ENCODE measurements around the gene MAN1C1. TPM values are rescaled to one million over a fixed set of nuclear protein-coding genes. Genes with fewer than 3 reads are reported as not detected.

Gene MAN1C1
- total and polyA plus RNA-seq, 5 donors from 2014 or later: 3.1 to 15.1 (median 3.5) TPM

DNA sequence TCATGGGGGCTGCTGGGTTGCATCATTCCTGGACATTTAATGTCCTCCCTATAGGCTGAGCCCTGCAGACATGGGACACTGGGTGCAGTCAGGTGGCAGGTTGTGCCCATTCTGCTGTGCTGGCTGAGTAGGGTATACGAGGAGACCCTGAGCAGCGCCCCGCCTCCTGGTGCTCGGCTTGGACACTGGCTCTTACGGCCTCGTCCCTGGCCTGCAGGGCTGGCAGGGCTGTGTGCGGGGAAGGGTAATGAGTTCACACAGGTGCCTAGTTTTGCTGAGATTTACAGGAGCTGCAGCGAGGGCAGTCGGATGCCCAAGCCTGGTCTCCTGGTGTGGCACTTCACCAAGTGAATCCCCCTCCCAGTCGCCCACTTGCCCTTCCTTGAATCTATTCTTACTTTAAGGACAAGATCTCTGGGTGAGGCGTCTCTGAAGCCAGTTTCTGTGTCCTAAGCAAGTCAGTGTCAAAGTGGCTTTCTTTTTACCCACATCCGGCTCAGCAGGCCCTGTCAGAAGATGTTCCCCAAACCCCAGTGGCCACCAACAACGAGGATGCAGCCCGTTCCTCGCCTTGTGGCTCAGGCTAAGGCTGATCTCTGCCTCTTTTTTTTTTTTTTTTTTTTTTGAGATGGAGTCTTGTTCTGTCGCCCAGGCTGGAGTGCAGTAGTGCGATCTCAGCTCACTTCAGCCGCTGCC, 73.2 kb downstream of the MAN1C1 start:
- Histone ChIP-seq H3K9me3 (ENCODE audit: control insufficient read depth in 2 of 2, low read length in 2 of 2) (no peaks in the 10 kb centered on the region), H3K4me3 (ENCODE audit: low read depth, low read length) (no peak overlapping the region), H3K27ac (ENCODE audit: insufficient read depth, low read length, poor library complexity, severe bottlenecking) (no peak overlapping the region), H3K36me3 (ENCODE audit: control insufficient read depth, insufficient read depth, low read length) (no peaks in the 10 kb centered on the region), H3K4me1 (ENCODE audit: control insufficient read depth, insufficient read depth, low read length, poor library complexity, severe bottlenecking) (no peaks in the 10 kb centered on the region), H3K27me3 (ENCODE audit: control insufficient read depth, insufficient read depth, low read length) (no peaks in the 10 kb centered on the region)
- ATAC-seq (ENCODE audit: low read depth in 2 of 2): peak in 1 of 2 donors; percentile 19
- H3K36me3 Mint-ChIP-seq: peaks cover 12% of the 10 kb centered on the region
- H3K4me1 Mint-ChIP-seq: peaks cover 0 to 49% (median 8%) of the 10 kb centered on the region in 4 donors
- no peaks in the 10 kb centered on the region for H3K9me3 Mint-ChIP-seq
- DNase-seq: peak in 1 of 3 donors; percentile 27
- no peak overlapping the region for H3K4me3 Mint-ChIP-seq
- H3K27me3 Mint-ChIP-seq: peaks cover 5% of the 10 kb centered on the region
- peak overlapping the region in 1 of 3 donors; percentile 9 for H3K27ac Mint-ChIP-seq

DNA sequence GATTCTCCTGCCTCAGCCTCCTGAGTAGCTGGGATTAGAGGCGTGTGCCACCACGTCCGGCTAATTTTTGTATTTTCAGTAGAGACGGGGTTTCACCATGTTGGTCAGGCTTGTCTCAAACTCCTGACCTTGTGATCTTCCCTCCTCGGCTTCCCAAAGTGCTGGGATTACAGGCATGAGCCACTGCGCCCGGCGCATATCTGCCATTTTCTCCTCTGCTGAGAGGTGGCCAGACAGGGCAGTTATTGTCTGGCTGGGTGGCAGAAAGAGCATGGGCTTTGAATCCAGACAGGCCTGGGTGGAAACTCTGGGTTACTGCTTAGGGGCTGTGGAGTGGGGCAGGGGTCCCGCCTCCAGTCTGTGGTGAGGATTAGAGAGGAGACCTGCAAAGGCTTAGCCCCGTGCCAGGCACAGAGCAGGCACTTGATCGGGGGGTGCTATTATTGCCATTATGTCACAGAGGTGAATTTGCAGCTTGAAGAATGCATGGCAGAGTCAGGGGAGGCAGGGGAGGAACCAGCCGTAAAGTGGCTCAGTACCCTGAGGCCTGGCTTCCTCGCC, 73.9 kb downstream of the MAN1C1 start:
- ATAC-seq (ENCODE audit: low read depth in 2 of 2): no peak
- H3K4me1 Mint-ChIP-seq: peaks cover 0 to 48% (median 6%) of the 10 kb centered on the region in 4 donors
- Histone ChIP-seq H3K27me3 (ENCODE audit: control insufficient read depth, insufficient read depth, low read length) (no peaks in the 10 kb centered on the region), H3K36me3 (ENCODE audit: control insufficient read depth, insufficient read depth, low read length) (no peaks in the 10 kb centered on the region), H3K27ac (ENCODE audit: insufficient read depth, low read length, poor library complexity, severe bottlenecking) (no peak overlapping the region), H3K9me3 (ENCODE audit: control insufficient read depth in 2 of 2, low read length in 2 of 2) (no peaks in the 10 kb centered on the region), H3K4me3 (ENCODE audit: low read depth, low read length) (no peak overlapping the region), H3K4me1 (ENCODE audit: control insufficient read depth, insufficient read depth, low read length, poor library complexity, severe bottlenecking) (no peaks in the 10 kb centered on the region)
- H3K27ac Mint-ChIP-seq: peak overlapping the region in 1 of 3 donors; percentile 29
- H3K36me3 Mint-ChIP-seq: peaks cover 12% of the 10 kb centered on the region
- no peak overlapping the region for H3K4me3 Mint-ChIP-seq
- peaks cover 10% of the 10 kb centered on the region for H3K27me3 Mint-ChIP-seq
- no peaks in the 10 kb centered on the region for H3K9me3 Mint-ChIP-seq
- DNase-seq: no peak

DNA sequence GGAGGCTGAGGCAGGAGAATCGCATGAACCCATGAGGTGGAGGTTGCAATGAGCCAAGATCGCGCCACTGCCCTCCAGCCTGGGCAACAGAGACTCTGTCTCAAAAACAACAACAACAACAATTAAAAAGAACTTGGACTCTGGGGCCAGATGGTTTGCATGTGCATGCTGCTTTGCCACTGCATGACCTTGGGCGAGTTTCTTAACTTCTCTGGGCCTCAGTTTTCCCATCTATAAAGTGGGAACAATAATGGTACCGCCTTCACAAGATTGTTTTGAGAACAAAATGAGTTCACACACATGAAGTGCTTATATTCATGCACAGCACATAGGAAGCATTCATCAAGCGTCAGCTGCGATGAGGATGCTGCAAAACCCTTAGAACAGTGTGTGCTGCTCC, 74.6 kb downstream of the MAN1C1 start:
- peaks cover 10% of the 10 kb centered on the region for H3K27me3 Mint-ChIP-seq
- H3K9me3 Mint-ChIP-seq: no peaks in the 10 kb centered on the region
- peaks cover 0 to 51% (median 6%) of the 10 kb centered on the region in 4 donors for H3K4me1 Mint-ChIP-seq
- no peak overlapping the region for H3K4me3 ChIP-seq (ENCODE audit: low read depth, low read length)
- no peaks in the 10 kb centered on the region for H3K27me3 ChIP-seq (ENCODE audit: control insufficient read depth, insufficient read depth, low read length)
- peaks cover 12% of the 10 kb centered on the region for H3K36me3 Mint-ChIP-seq
- H3K4me3 Mint-ChIP-seq: no peak overlapping the region
- no peak overlapping the region for H3K27ac Mint-ChIP-seq
- ATAC-seq (ENCODE audit: low read depth in 2 of 2): no peak
- no peaks in the 10 kb centered on the region for H3K9me3 ChIP-seq (ENCODE audit: control insufficient read depth in 2 of 2, low read length in 2 of 2)
- H3K4me1 ChIP-seq (ENCODE audit: control insufficient read depth, insufficient read depth, low read length, poor library complexity, severe bottlenecking): no peaks in the 10 kb centered on the region
- H3K36me3 ChIP-seq (ENCODE audit: control insufficient read depth, insufficient read depth, low read length): no peaks in the 10 kb centered on the region
- DNase-seq: no peak
- H3K27ac ChIP-seq (ENCODE audit: insufficient read depth, low read length, poor library complexity, severe bottlenecking): no peak overlapping the region

DNA sequence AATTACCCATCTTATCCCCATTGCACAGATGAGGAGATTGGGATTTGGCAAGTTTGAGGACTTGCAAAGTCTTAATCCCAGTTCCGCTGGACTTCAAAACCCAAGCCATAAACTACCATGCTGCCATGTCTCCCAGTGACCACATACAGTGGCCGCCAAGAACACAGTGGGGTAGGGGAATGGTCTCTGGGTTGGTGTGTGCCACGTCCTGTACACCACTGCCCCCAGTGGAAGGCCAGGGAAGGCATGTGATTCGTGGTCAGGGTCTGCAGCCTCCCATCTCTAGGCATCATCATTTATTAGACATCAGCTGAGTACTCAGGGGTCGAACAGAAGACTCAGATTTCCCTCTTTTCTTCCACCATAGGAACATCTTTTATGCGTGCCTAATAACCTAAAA, 76.0 kb downstream of the MAN1C1 start:
- H3K36me3 Mint-ChIP-seq: peaks cover 6% of the 10 kb centered on the region
- H3K9me3 ChIP-seq (ENCODE audit: control insufficient read depth in 2 of 2, low read length in 2 of 2): no peaks in the 10 kb centered on the region
- H3K36me3 ChIP-seq (ENCODE audit: control insufficient read depth, insufficient read depth, low read length): no peaks in the 10 kb centered on the region
- no peak overlapping the region for H3K27ac ChIP-seq (ENCODE audit: insufficient read depth, low read length, poor library complexity, severe bottlenecking)
- DNase-seq (peak in 2 of 3 donors; percentile 12 to 19), ATAC-seq (ENCODE audit: low read depth in 2 of 2) (peak in 1 of 2 donors; percentile 46)
- no peak overlapping the region for H3K4me3 Mint-ChIP-seq
- peak overlapping the region in 1 of 3 donors; percentile 48 for H3K27ac Mint-ChIP-seq
- peaks cover 0 to 57% (median 6%) of the 10 kb centered on the region in 4 donors for H3K4me1 Mint-ChIP-seq
- H3K4me3 ChIP-seq (ENCODE audit: low read depth, low read length): no peak overlapping the region
- peaks cover 3% of the 10 kb centered on the region for H3K4me1 ChIP-seq (ENCODE audit: control insufficient read depth, insufficient read depth, low read length, poor library complexity, severe bottlenecking)
- peaks cover 4% of the 10 kb centered on the region for H3K27me3 Mint-ChIP-seq
- no peaks in the 10 kb centered on the region for H3K9me3 Mint-ChIP-seq
- H3K27me3 ChIP-seq (ENCODE audit: control insufficient read depth, insufficient read depth, low read length): no peaks in the 10 kb centered on the region

DNA sequence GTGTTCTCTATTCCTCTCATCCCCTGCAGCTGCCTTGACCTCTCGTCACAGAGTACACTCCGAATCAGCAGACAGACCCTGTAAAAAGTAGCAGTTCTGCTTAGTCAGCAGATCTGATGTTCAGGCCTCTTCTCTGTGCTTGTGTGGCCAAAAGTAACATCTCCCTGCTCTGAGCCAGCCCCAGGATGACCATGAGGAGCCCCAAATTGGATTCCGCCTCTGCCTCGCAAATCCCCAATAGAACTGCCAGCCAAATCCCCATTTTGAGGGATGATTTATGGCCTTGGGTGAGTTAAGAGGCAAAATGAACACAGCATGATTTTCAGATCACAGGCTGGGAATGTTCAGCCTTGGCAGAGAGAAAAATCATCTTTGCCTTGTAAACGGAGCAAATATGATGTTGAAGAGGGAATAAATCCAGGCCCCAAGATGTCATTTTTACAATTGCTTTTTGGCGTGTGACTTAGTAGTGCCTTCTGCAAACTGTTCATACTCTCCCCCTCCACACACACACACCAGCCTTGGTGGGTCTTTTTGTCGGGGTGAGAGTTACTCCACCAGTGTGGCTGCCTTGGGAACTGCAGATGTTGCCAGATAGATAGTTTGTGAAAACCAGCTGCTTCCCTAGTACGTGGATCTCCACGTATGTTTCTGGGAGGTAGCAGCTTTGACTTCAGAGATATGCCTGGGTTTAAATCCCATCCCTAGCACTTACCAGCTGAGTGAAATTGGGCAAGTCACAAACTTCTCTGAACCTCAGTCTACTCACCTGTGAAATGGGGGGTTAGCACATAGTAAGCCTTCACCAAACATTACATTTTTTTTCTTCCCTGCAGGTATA, 77.8 kb downstream of the MAN1C1 start:
- peak overlapping the region in 2 of 3 donors; percentile 56 to 71 for H3K27ac Mint-ChIP-seq
- DNase-seq (no peak), ATAC-seq (ENCODE audit: low read depth in 2 of 2) (no peak)
- H3K27me3 Mint-ChIP-seq: peaks cover 4% of the 10 kb centered on the region
- H3K9me3 Mint-ChIP-seq: no peaks in the 10 kb centered on the region
- no peaks in the 10 kb centered on the region for H3K9me3 ChIP-seq (ENCODE audit: control insufficient read depth in 2 of 2, low read length in 2 of 2)
- H3K4me1 Mint-ChIP-seq: peaks cover 0 to 55% (median 6%) of the 10 kb centered on the region in 4 donors
- H3K4me1 ChIP-seq (ENCODE audit: control insufficient read depth, insufficient read depth, low read length, poor library complexity, severe bottlenecking): peaks cover 7% of the 10 kb centered on the region
- H3K36me3 ChIP-seq (ENCODE audit: control insufficient read depth, insufficient read depth, low read length): no peaks in the 10 kb centered on the region
- H3K27ac ChIP-seq (ENCODE audit: insufficient read depth, low read length, poor library complexity, severe bottlenecking): no peak overlapping the region
- H3K27me3 ChIP-seq (ENCODE audit: control insufficient read depth, insufficient read depth, low read length): no peaks in the 10 kb centered on the region
- H3K4me3 Mint-ChIP-seq: no peak overlapping the region
- no peaks in the 10 kb centered on the region for H3K36me3 Mint-ChIP-seq
- no peak overlapping the region for H3K4me3 ChIP-seq (ENCODE audit: low read depth, low read length)

DNA sequence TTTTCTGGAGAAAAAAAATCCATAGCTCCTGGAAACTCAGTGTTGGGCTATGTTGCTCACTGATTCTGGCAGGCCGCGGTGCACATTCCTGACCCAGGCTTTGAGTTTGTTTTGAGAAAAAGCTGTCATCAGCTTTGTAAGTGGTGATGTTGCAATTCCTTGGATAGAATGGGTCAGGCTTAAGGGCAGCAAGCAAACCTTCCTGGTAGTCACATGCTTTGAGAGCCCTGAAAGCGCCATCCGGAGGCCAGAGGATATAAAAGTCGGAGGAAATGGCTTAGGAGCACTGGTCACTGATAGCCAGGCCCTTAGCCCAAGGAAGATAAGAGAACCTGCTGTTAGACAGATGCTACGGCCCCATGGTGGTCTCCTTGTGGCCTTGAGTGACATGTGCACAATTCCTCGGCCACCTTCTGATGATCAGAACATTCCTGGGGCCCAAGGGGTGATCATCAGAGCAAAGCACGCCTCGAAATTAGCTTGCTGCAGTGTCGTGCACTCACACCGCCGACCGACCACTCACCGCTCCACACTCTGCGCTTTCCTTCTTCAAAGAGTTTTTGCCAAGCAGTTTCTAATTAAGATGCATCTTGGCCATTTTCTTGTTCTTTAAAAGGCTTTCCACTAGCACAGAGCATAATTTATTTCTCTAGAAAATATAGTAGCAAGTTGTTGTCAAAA, 78.6 kb downstream of the MAN1C1 start:
- no peaks in the 10 kb centered on the region for H3K27me3 ChIP-seq (ENCODE audit: control insufficient read depth, insufficient read depth, low read length)
- Mint-ChIP-seq H3K27ac (peak overlapping the region; percentile 14 to 67 (median 14)), H3K36me3 (no peaks in the 10 kb centered on the region), H3K4me1 (peaks cover 0 to 56% (median 6%) of the 10 kb centered on the region in 4 donors), H3K4me3 (no peak overlapping the region), H3K9me3 (no peaks in the 10 kb centered on the region), H3K27me3 (peaks cover 4% of the 10 kb centered on the region)
- peaks cover 7% of the 10 kb centered on the region for H3K4me1 ChIP-seq (ENCODE audit: control insufficient read depth, insufficient read depth, low read length, poor library complexity, severe bottlenecking)
- no peaks in the 10 kb centered on the region for H3K9me3 ChIP-seq (ENCODE audit: control insufficient read depth in 2 of 2, low read length in 2 of 2)
- ATAC-seq (ENCODE audit: low read depth in 2 of 2): no peak
- H3K27ac ChIP-seq (ENCODE audit: insufficient read depth, low read length, poor library complexity, severe bottlenecking): no peak overlapping the region
- DNase-seq: no peak
- no peak overlapping the region for H3K4me3 ChIP-seq (ENCODE audit: low read depth, low read length)
- H3K36me3 ChIP-seq (ENCODE audit: control insufficient read depth, insufficient read depth, low read length): no peaks in the 10 kb centered on the region

DNA sequence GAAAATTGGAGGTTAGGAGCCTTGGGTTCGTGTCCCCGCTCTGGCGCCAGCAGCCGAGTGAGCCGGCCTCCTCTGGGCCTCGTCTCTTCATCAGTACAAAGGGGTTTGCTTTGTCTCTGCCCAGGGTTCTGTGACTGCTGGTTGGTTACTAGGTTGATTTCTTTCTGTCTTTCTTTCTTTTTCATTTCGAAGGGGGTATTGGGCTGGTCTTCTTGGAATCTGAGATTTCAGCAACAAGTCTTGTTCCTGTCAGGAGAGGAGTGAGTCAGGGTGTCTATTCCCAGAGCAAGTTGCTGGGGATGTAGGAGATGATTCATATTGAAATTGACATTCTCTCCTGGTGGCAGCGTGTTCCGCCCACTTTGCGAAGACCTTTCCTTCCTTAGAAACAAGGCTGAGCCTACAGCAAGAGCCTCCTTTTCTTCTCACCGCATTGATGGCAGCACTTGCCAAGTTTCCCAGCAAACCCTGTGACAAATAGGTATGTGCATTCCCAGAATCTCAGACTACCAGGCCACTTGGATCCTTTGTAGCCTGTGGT, 79.2 kb downstream of the MAN1C1 start:
- H3K4me3 ChIP-seq (ENCODE audit: low read depth, low read length): no peak overlapping the region
- H3K4me1 Mint-ChIP-seq: peaks cover 0 to 56% (median 7%) of the 10 kb centered on the region in 4 donors
- no peaks in the 10 kb centered on the region for H3K27me3 ChIP-seq (ENCODE audit: control insufficient read depth, insufficient read depth, low read length)
- ATAC-seq (ENCODE audit: low read depth in 2 of 2): no peak
- H3K27me3 Mint-ChIP-seq: peaks cover 4% of the 10 kb centered on the region
- no peaks in the 10 kb centered on the region for H3K36me3 ChIP-seq (ENCODE audit: control insufficient read depth, insufficient read depth, low read length)
- peak overlapping the region in 2 of 3 donors; percentile 14 to 46 for H3K27ac Mint-ChIP-seq
- H3K4me1 ChIP-seq (ENCODE audit: control insufficient read depth, insufficient read depth, low read length, poor library complexity, severe bottlenecking): peaks cover 7% of the 10 kb centered on the region
- H3K9me3 Mint-ChIP-seq: no peaks in the 10 kb centered on the region
- H3K9me3 ChIP-seq (ENCODE audit: control insufficient read depth in 2 of 2, low read length in 2 of 2): no peaks in the 10 kb centered on the region
- peak overlapping the region in 1 of 4 donors; percentile 16 for H3K4me3 Mint-ChIP-seq
- H3K36me3 Mint-ChIP-seq: no peaks in the 10 kb centered on the region
- no peak overlapping the region for H3K27ac ChIP-seq (ENCODE audit: insufficient read depth, low read length, poor library complexity, severe bottlenecking)
- no peak for DNase-seq

Measured in CD4-positive, CD25-positive, alpha-beta regulatory T cell (primary cell).